Iris pigment epithelial cell (primary cell): ENCODE results near the gene ZFAND3.

Experiments
- DNase-seq: peaks from one replicate; pipeline ENCODE4 v3.0.0-alpha.2; 2011; ENCODE audit warnings: low read depth

Gene ZFAND3

GRCh38 chr6:38004908-38005307, 185.4 kb downstream of the ZFAND3 start:
- no peak for DNase-seq

- DNase-seq = no peak
Observed at GRCh38 chr6:38011937-38012336, 192.4 kb downstream of the ZFAND3 start.

- peak; percentile 65 for DNase-seq
Observed at GRCh38 chr6:38012573-38012972, 193.0 kb downstream of the ZFAND3 start.

DNA sequence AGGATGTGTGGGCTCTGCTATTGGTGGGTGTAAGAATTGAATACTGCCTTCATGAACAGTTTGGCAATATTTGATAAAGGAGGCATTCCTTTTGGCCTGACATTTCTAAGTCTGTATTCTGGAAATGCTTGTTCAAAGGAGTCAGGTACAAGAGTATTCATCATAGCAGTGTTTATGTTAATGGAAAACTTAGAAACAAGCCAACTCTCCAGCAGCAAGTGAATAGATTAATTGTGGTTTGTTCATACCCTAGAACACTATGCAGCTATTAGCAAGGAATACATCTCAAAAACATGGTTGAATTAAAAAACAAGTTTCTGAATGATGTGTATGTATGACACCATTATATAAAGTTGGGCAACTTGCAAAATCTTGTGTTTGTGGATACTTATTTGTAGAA, 195.8 kb downstream of the ZFAND3 start:
- DNase-seq = peak; percentile 23

GRCh38 chr6:38016824-38017223, 197.3 kb downstream of the ZFAND3 start:
- DNase-seq = no peak

DNA sequence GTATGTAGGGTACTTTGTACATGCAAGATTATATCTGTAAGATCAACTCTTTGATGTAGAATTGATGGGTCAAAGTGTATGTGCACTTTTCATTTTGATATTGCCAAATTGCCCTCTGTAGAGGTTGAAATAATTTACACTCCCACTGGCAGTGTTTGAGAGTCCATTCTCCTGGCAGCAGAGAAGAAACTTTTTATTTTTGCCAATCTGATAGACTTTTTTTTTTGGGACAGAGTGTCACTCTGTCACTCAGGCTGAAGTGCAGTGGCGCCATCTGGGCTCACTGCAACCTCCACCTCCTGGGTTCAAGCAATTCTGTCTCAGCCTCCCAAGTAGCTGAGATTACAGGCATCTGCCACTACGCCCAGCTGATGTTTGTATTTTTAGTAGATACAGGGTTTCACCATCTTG, 199.2 kb downstream of the ZFAND3 start:
- no peak for DNase-seq

GRCh38 chr6:38020593-38020992, 201.1 kb downstream of the ZFAND3 start:
- DNase-seq = no peak

DNA sequence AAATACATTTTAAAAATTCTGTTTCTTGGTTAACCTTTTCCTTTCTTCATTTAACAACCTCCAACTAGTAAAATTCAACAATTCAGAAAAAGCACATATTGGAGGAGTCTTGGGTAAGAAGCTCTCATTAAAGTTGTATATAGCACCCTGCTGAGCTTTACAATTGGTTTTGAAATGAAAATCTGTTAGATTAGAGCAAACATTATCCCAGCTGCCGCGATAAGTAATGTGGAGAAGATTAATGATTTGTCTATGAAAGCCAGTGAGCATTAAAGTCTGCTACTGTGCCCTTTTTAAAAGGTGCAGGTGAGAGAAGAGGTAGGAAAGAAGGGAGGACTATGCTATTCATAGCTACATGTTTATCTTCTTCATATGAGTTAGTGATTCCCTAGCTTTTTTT, 201.5 kb downstream of the ZFAND3 start:
- no peak for DNase-seq

DNA sequence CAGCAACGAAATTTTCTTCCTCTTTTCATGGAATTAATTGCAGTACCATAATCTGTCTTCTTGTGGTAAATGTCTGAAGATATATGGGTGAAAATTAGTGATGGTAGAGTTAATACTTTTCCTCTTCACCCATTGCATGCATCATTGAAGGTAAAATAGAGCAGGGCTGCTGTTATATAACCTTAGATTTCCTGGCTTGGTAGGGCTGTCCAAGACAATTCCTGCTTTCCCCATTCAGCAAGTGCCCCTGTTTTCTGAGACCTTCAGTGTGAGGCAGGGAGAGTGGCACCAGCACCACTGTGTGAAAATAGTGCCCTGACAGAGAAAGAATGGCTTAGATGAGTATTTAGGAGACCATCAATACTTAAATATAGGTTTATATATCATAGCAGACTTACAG, 202.0 kb downstream of the ZFAND3 start:
- no peak for DNase-seq

- no peak for DNase-seq
Observed at GRCh38 chr6:38022688-38023087, 203.2 kb downstream of the ZFAND3 start.

DNA sequence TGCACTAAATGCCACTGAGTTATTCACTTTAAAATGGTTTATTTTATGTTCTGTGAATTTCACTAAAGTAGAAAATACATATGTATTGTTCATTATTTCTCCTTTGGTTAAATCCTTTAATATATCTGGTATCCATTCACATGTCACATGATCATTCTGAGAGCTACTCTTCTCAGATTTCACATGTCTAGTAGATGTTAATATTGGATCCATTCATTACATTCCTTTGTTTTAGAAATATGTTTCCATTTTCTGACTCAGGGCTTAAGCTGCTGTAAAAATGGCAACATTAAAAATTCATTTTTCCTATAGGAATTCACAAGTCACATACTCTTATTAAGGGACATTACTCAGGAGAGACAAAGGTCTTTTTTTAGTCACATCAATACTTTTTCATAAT, 205.4 kb downstream of the ZFAND3 start:
- DNase-seq = peak; percentile 41

- DNase-seq = peak; percentile 26
Observed at GRCh38 chr6:38025451-38025850, 205.9 kb downstream of the ZFAND3 start.

DNA sequence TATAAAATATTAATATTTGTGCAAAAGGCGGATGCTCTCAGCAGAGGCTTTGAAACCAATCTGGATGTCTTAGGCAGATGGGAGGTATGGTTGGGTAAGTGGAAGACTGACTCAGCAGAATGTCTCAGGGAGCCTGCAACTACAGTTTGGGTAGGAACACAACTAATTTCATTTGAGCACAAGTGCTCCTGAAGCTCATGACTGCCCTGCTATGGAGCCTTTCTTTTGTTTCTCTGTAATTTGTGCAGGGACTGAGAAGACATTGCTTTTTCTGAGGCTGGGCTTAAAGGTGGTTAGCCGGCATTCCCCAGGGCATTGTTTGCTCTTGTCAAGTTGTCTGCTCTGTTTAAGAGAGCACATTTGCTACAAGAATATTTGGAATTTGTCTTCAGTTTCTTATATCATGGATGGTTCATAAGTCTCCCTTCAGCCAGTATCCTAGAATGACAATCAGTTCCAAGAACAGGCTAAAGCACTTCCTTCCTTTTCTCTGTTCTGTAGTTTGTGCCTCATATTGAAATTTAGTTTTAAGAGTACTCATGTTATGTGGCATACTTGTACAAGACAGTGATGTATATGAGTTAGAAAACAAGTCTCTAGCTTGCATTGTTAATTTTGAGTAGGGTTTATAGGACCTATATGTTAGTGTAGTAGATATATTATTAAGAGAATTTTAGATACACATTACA, 208.3 kb downstream of the ZFAND3 start:
- peak; percentile 39 for DNase-seq

DNA sequence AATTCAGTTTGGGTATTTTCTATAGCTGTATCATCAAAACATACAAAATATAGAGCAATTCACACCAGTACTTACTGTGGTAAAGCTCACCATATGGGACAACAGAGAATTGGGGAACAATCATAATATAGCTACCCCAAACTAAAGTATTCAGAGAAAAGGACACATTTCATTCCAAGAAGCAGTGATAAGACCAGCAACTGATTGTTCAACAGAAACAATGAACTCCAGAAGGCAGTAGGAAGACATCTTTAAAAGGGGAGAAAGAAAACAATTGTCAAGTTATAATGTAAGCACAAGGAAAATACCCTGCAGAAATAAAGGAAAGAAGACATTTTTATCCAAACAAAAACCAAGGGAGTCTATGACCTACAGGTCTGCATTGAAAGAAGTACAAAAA, 210.9 kb downstream of the ZFAND3 start:
- no peak for DNase-seq

DNA sequence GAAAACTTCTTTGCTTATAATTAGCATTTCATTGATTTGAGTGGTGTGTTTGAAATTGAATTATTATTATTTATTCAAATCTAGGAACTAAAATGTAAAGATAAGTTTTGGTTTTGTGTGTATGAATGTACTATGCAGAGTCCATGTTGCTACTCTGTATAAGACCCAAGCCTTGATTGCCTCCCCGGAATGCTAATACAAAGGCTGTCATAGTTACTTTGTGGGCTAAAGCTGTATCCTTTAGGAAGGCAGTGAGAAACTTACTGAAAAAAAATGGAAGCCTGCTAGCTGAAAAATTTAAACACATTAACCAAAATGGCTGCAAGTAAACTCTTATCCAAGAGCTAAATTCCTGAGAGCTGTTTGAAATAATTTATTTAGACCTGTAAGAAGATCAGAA, 213.3 kb downstream of the ZFAND3 start:
- DNase-seq = no peak

DNA sequence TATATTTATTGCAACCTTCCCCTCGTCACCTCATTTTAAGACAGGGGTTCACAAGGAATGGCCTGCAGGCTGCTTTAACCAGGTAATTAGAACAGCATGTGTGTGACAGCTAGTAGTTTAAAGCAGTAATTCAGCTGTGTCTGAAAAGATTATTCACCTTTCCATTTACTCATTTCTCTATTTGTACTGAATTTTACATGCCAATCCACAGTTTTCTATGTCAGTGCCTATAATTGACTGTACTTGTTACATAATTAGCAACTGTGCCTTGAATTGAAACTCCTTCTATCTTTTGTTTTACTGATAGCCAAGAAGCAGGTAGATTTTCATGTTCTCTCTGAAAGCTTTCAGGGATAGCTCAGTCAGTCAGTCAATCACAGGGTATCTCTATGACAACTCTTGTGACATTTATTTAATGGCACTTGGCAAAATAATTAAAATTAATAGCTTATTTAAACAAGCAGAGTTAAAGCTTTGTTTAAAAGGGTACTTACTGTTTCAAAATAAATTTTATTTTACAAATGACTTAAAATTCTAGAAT, 214.0 kb downstream of the ZFAND3 start:
- DNase-seq = no peak

DNA sequence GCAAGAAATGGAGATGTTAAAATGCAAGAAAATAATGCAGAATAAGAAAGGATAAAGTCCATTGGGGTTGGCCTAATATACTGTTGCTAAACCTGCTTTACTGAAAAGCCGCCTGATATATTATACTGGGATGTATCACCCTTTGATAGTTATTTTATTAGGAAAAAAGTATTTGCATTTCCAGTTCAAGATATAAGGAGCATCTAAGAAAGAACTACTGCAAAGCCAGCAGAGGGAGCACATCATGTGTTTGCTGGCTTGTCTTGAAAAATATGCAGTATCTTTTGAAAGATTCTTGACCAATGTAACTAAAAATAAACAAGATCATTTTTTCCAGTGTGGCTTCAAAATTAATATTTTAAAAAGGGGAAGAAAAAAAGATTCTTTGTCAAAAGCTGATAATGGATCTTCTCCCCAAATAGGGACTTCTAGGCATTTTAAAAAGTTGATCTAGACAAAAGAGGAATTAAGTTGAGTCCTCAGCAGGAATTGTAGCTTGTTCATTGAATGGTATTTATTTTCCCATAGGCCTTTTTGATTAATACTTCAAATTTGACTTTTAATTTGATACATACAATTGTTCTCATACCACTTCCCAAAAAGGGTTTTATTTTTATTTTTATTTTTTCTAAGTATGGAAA, 214.9 kb downstream of the ZFAND3 start:
- DNase-seq = peak; percentile 79

DNA sequence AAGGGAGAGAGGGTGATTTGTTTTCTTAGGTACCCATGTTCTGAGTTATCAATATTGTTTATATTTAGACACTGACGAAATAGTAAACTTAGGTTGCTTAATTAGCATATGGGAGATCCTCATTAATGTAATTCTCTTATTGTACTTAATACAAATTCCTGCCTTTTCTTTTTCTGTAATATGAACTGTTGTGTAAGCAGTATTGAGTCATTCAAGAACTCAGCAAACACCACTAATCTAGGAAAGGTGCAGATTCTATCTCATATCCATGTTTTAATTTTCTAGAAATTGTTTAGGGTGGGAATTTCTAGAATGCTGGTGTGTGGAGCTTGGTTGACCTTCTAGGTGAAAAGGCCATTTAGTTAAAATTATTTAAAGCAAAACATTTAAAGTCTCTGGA, 216.0 kb downstream of the ZFAND3 start:
- peak; percentile 37 for DNase-seq

- peak; percentile 35 for DNase-seq
Observed at GRCh38 chr6:38039502-38039901, 220.0 kb downstream of the ZFAND3 start.

DNA sequence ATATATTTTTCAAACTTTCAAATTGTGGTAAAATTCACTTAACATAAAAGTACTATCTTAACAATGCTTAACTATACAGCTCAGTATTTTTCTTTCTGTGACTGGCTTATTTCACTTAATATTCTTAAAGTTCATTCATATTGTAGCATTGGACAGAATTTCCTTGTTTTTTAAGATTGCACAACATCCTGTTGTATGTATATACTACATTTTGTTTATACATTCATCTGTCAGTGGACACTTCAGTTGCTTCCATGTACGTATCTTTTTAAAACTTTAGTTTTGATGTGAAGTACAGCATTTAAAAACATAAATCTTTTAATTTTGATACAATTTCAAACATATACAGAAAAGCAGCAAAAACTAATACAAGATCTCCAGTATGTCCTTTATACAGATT, 220.7 kb downstream of the ZFAND3 start:
- DNase-seq = peak; percentile 28

- DNase-seq = no peak
Observed at GRCh38 chr6:38043259-38043753, 223.8 kb downstream of the ZFAND3 start.

GRCh38 chr6:38045701-38046305, 226.3 kb downstream of the ZFAND3 start:
- DNase-seq = no peak

- DNase-seq = no peak
Observed at GRCh38 chr6:38047562-38047961, 228.0 kb downstream of the ZFAND3 start.
